ENCODE data around the gene MSRB3.
"Not testable (repeated sequence)": the region's sequence is repeated elsewhere in the genome, so short reads cannot be mapped to it uniquely, and the experiment has no call there.

MSRB3 gene

GRCh38 chr12:65446901-65447300 is 168.4 kb downstream of the MSRB3 start:
- FAIRE-seq, result no peak
- no peak for DNase-seq (ENCODE audit: insufficient read length)
- TF ChIP-seq POLR2A (IDR thresholded peaks at IDR 0.05; ENCODE audit: low read depth, low read length) (no peak), POLR2AphosphoS5 (IDR thresholded peaks at IDR 0.05; ENCODE audit: low read depth, low read length) (no peak), TAF1 (IDR thresholded peaks at IDR 0.05; ENCODE audit: borderline replicate concordance, low read depth, low read length) (no peak)

GRCh38 chr12:65449400-65449799 is 170.9 kb downstream of the MSRB3 start:
- FAIRE-seq (no peak), DNase-seq (ENCODE audit: insufficient read length) (no peak)

GRCh38 chr12:65450625-65451024 is 172.1 kb downstream of the MSRB3 start:
- DNase-seq (ENCODE audit: insufficient read length) (no peak), FAIRE-seq (no peak)
- no peak for TF ChIP-seq TAF1 (IDR thresholded peaks at IDR 0.05; ENCODE audit: borderline replicate concordance, low read depth, low read length)
- no peak for TF ChIP-seq POLR2A (IDR thresholded peaks at IDR 0.05; ENCODE audit: low read depth, low read length)
- no peak for TF ChIP-seq POLR2AphosphoS5 (IDR thresholded peaks at IDR 0.05; ENCODE audit: low read depth, low read length)

More at GRCh38 chr12:65449400-65449799, 170.9 kb downstream of the MSRB3 start:
- TF ChIP-seq TAF1 (IDR thresholded peaks at IDR 0.05; ENCODE audit: borderline replicate concordance, low read depth, low read length) (no peak), POLR2A (IDR thresholded peaks at IDR 0.05; ENCODE audit: low read depth, low read length) (no peak), POLR2AphosphoS5 (IDR thresholded peaks at IDR 0.05; ENCODE audit: low read depth, low read length) (no peak)

- TF ChIP-seq POLR2AphosphoS5 (IDR thresholded peaks at IDR 0.05; ENCODE audit: low read depth, low read length) (no peak), POLR2A (IDR thresholded peaks at IDR 0.05; ENCODE audit: low read depth, low read length) (no peak), TAF1 (IDR thresholded peaks at IDR 0.05; ENCODE audit: borderline replicate concordance, low read depth, low read length) (no peak)
- DNase-seq (ENCODE audit: insufficient read length) (no peak), FAIRE-seq (no peak)
Observed at GRCh38 chr12:65454115-65454787, 175.8 kb downstream of the MSRB3 start.

GRCh38 chr12:65457341-65457740 is 178.9 kb downstream of the MSRB3 start:
- not testable (repeated sequence) for FAIRE-seq; DNase-seq (ENCODE audit: insufficient read length)

- FAIRE-seq, result no peak
Observed at GRCh38 chr12:65458718-65459117, 180.2 kb downstream of the MSRB3 start.

GRCh38 chr12:65459545-65459944 is 181.1 kb downstream of the MSRB3 start:
- DNase-seq (ENCODE audit: insufficient read length) (no peak), FAIRE-seq (no peak)
- TF ChIP-seq TAF1 (IDR thresholded peaks at IDR 0.05; ENCODE audit: borderline replicate concordance, low read depth, low read length), result no peak
- no peak for TF ChIP-seq POLR2A (IDR thresholded peaks at IDR 0.05; ENCODE audit: low read depth, low read length)
- no peak for TF ChIP-seq POLR2AphosphoS5 (IDR thresholded peaks at IDR 0.05; ENCODE audit: low read depth, low read length)

More at GRCh38 chr12:65458718-65459117, 180.2 kb downstream of the MSRB3 start:
- DNase-seq (ENCODE audit: insufficient read length), result no peak
- TF ChIP-seq TAF1 (IDR thresholded peaks at IDR 0.05; ENCODE audit: borderline replicate concordance, low read depth, low read length) (no peak), POLR2AphosphoS5 (IDR thresholded peaks at IDR 0.05; ENCODE audit: low read depth, low read length) (no peak), POLR2A (IDR thresholded peaks at IDR 0.05; ENCODE audit: low read depth, low read length) (no peak)

- FAIRE-seq, result no peak
- no peak for DNase-seq (ENCODE audit: insufficient read length)
- TF ChIP-seq POLR2AphosphoS5 (IDR thresholded peaks at IDR 0.05; ENCODE audit: low read depth, low read length) (no peak), POLR2A (IDR thresholded peaks at IDR 0.05; ENCODE audit: low read depth, low read length) (no peak), TAF1 (IDR thresholded peaks at IDR 0.05; ENCODE audit: borderline replicate concordance, low read depth, low read length) (no peak)
Observed at GRCh38 chr12:65460063-65460462, 181.6 kb downstream of the MSRB3 start.

- DNase-seq (ENCODE audit: insufficient read length), result no peak
- FAIRE-seq, result no peak
- no peak for TF ChIP-seq POLR2AphosphoS5 (IDR thresholded peaks at IDR 0.05; ENCODE audit: low read depth, low read length)
- no peak for TF ChIP-seq POLR2A (IDR thresholded peaks at IDR 0.05; ENCODE audit: low read depth, low read length)
- no peak for TF ChIP-seq TAF1 (IDR thresholded peaks at IDR 0.05; ENCODE audit: borderline replicate concordance, low read depth, low read length)
Observed at GRCh38 chr12:65461017-65461416, 182.5 kb downstream of the MSRB3 start.

GRCh38 chr12:65462484-65462883 is 184.0 kb downstream of the MSRB3 start:
- DNase-seq (ENCODE audit: insufficient read length) (no peak), FAIRE-seq (no peak)
- TF ChIP-seq POLR2AphosphoS5 (IDR thresholded peaks at IDR 0.05; ENCODE audit: low read depth, low read length) (no peak), TAF1 (IDR thresholded peaks at IDR 0.05; ENCODE audit: borderline replicate concordance, low read depth, low read length) (no peak), POLR2A (IDR thresholded peaks at IDR 0.05; ENCODE audit: low read depth, low read length) (no peak)

- DNase-seq (ENCODE audit: insufficient read length) (no peak), FAIRE-seq (no peak)
- TF ChIP-seq TAF1 (IDR thresholded peaks at IDR 0.05; ENCODE audit: borderline replicate concordance, low read depth, low read length) (no peak), POLR2A (IDR thresholded peaks at IDR 0.05; ENCODE audit: low read depth, low read length) (no peak), POLR2AphosphoS5 (IDR thresholded peaks at IDR 0.05; ENCODE audit: low read depth, low read length) (no peak)
Observed at GRCh38 chr12:65463082-65463481, 184.6 kb downstream of the MSRB3 start.

GRCh38 chr12:65463611-65464010 is 185.1 kb downstream of the MSRB3 start:
- TF ChIP-seq TAF1 (IDR thresholded peaks at IDR 0.05; ENCODE audit: borderline replicate concordance, low read depth, low read length) (no peak), POLR2AphosphoS5 (IDR thresholded peaks at IDR 0.05; ENCODE audit: low read depth, low read length) (no peak), POLR2A (IDR thresholded peaks at IDR 0.05; ENCODE audit: low read depth, low read length) (no peak)
- no peak for DNase-seq (ENCODE audit: insufficient read length)
- FAIRE-seq, result no peak

Measured in GM12892 (cell line).